Natural killer cell treated with Interleukin-12 subunit alpha and Interleukin-12 subunit beta and Interleukin-15 and Interleukin-18, amount 100 ng/mL, for 72 hours (primary cell): ENCODE measurements around the gene CTSA. TPM values are rescaled to one million over a fixed set of nuclear protein-coding genes. Genes with fewer than 3 reads are reported as not detected.

ENCODE experiments used
- ATAC-seq, 2 donors: fragments of 150-1000 bp; cut with Tn5 transposase in 1 of 2; sonication (Bioruptor Pico), chemical (Tn5 transposase) in 1 of 2; 2 replicates each; pipeline ENCODE4 v1.10.0; 2021
- DNase-seq: peaks from one replicate; pipeline ENCODE4 v3.0.0; 2022; ENCODE audit warnings: low spot score
- H3K27ac Mint-ChIP-seq, 2 donors: 1 replicate in 1 of 2; 2 replicates in 1 of 2; pipeline ENCODE4 v1.8.0; 2022; ENCODE audit warnings: mixed read lengths in 2 of 2, mild to moderate bottlenecking in 1 of 2, moderate library complexity in 1 of 2
- H3K27me3 Mint-ChIP-seq, 2 donors: 1 replicate in 1 of 2; 2 replicates in 1 of 2; pipeline ENCODE4 v1.8.0; 2022; ENCODE audit warnings: mixed read lengths in 2 of 2
- H3K36me3 Mint-ChIP-seq: one replicate; pipeline ENCODE4 v1.8.0; 2022; ENCODE audit warnings: mixed read lengths
- H3K4me1 Mint-ChIP-seq, 2 donors: 1 replicate in 1 of 2; 2 replicates in 1 of 2; pipeline ENCODE4 v1.8.0; 2022; ENCODE audit warnings: low read depth in 2 of 2, mixed read lengths in 2 of 2, mild to moderate bottlenecking in 1 of 2
- H3K4me3 Mint-ChIP-seq: one replicate; pipeline ENCODE4 v1.8.0; 2022; ENCODE audit warnings: mixed read lengths
- H3K9me3 Mint-ChIP-seq: 2 replicates; pipeline ENCODE4 v1.8.0; 2022; ENCODE audit warnings: mixed read lengths
- total RNA-seq, 2 donors: library from RNA; stranded (reverse); gene quantifications; one replicate each; pipeline ENCODE4 v1.2.3, GENCODE V29; 2022

The CTSA gene
- total RNA-seq: 10 to 100 TPM; 42.2 to 55.6 TPM

DNA sequence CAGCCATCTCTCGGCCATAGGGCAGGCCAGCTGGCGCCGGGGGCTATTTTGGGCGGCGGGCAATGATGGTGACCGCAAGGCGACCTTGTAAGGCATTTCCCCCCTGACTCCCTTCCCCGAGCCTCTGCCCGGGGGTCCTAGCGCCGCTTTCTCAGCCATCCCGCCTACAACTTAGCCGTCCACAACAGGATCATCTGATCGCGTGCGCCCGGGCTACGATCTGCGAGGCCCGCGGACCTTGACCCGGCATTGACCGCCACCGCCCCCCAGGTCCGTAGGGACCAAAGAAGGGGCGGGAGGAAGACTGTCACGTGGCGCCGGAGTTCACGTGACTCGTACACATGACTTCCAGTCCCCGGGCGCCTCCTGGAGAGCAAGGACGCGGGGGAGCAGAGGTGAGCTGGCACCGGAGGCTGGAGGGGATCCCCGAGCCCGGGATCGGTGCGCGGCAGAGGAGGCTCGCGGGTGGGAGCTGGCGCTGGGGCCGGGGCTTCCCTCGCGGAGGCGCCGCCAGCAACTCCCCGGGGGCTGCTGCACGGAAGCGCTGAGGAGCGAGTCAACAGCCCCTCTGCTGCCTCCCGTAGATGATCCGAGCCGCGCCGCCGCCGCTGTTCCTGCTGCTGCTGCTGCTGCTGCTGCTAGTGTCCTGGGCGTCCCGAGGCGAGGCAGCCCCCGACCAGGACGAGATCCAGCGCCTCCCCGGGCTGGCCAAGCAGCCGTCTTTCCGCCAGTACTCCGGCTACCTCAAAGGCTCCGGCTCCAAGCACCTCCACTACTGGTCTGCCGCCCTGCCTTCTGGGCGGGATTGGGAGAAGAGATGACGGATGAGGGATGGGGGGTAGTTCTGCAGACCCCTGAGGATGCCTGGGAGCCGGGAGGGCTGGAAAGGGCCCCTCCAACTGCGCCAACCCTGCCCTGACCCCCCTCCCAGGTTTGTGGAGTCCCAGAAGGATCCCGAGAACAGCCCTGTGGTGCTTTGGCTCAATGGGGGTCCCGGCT, at the start of gene CTSA, which contains the start of gene NEURL2:
Gene CTSA (plus strand): TSS at position 351 of the 999 bp plus-strand sequence. CDS start 234 bp downstream, at position 585.
Gene NEURL2 (minus strand): TSS at position 224 of the 999 bp plus-strand sequence. CDS start 217 bp downstream, at position 7.
- H3K36me3 Mint-ChIP-seq: no peaks in the 10 kb centered on the region
- H3K27me3 Mint-ChIP-seq: no peaks in the 10 kb centered on the region
- DNase-seq (peak; percentile 87), ATAC-seq (peak; percentile 84 to 88)
- H3K27ac Mint-ChIP-seq: peak within 1 kb of the TSS; percentile 58 to 78
- H3K4me1 Mint-ChIP-seq: peaks cover 11% of the 10 kb centered on the region in 2 donors
- H3K4me3 Mint-ChIP-seq: peak within 1 kb of the TSS; percentile 89
- H3K9me3 Mint-ChIP-seq: no peaks in the 10 kb centered on the region

GRCh38 chr20:45841407-45842129, 49.6 kb upstream of the CTSA start:
- H3K27me3 Mint-ChIP-seq: no peaks in the 10 kb centered on the region
- DNase-seq (no peak), ATAC-seq (no peak)
- peak overlapping the region in 1 of 2 donors; percentile 75 for H3K27ac Mint-ChIP-seq
- peaks cover 5 to 10% of the 10 kb centered on the region in 2 donors for H3K4me1 Mint-ChIP-seq
- peaks cover 5% of the 10 kb centered on the region for H3K36me3 Mint-ChIP-seq
- no peaks in the 10 kb centered on the region for H3K9me3 Mint-ChIP-seq
- H3K4me3 Mint-ChIP-seq: no peak overlapping the region

- Mint-ChIP-seq H3K4me3 (no peak overlapping the region), H3K36me3 (peaks cover 5% of the 10 kb centered on the region), H3K4me1 (peaks cover 5 to 10% of the 10 kb centered on the region in 2 donors), H3K27ac (peak overlapping the region; percentile 37 to 75), H3K27me3 (no peaks in the 10 kb centered on the region), H3K9me3 (no peaks in the 10 kb centered on the region)
- no peak for DNase-seq
- peak; percentile 58 to 70 for ATAC-seq
Observed at GRCh38 chr20:45842169-45842812, 48.8 kb upstream of the CTSA start.

DNA sequence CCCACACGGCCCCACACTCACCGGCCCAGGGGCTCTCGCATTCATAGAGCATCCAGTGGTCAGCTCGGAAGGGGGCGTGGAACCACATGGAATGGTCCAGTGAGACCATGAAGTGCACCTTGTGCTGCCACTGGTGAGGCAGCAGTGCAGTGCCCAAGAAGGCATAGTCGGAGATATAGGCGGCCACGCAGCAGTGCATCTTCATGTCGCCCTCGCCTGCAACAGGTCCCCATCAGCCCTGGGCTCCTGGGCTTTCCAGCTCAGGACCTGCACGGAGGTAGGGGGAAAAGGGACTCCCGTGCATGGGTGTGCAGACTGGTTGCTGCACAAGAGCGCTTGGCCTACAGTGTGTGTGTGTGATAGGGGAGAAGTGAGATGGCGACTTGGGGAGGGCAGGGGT, 47.6 kb upstream of the CTSA start:
- Mint-ChIP-seq H3K27ac (no peak overlapping the region), H3K9me3 (no peaks in the 10 kb centered on the region), H3K27me3 (no peaks in the 10 kb centered on the region), H3K4me3 (no peak overlapping the region), H3K4me1 (peaks cover 5 to 12% of the 10 kb centered on the region in 2 donors), H3K36me3 (peaks cover 5% of the 10 kb centered on the region)
- ATAC-seq (no peak), DNase-seq (no peak)

- H3K27me3 Mint-ChIP-seq: no peaks in the 10 kb centered on the region
- H3K27ac Mint-ChIP-seq: no peak overlapping the region
- no peak overlapping the region for H3K4me3 Mint-ChIP-seq
- DNase-seq (no peak), ATAC-seq (no peak)
- H3K36me3 Mint-ChIP-seq: peaks cover 5% of the 10 kb centered on the region
- peaks cover 5 to 12% of the 10 kb centered on the region in 2 donors for H3K4me1 Mint-ChIP-seq
- no peaks in the 10 kb centered on the region for H3K9me3 Mint-ChIP-seq
Observed at GRCh38 chr20:45845452-45845851, 45.7 kb upstream of the CTSA start.

- ATAC-seq: no peak
- no peak for DNase-seq
- H3K27ac Mint-ChIP-seq: no peak overlapping the region
- H3K27me3 Mint-ChIP-seq: no peaks in the 10 kb centered on the region
- H3K4me3 Mint-ChIP-seq: no peak overlapping the region
- peaks cover 2 to 6% of the 10 kb centered on the region in 2 donors for H3K4me1 Mint-ChIP-seq
- peaks cover 5% of the 10 kb centered on the region for H3K36me3 Mint-ChIP-seq
- H3K9me3 Mint-ChIP-seq: no peaks in the 10 kb centered on the region
Observed at GRCh38 chr20:45848421-45848820, 42.7 kb upstream of the CTSA start.

GRCh38 chr20:45848969-45849582, 42.1 kb upstream of the CTSA start:
- no peak for ATAC-seq
- no peak overlapping the region for H3K27ac Mint-ChIP-seq

DNA sequence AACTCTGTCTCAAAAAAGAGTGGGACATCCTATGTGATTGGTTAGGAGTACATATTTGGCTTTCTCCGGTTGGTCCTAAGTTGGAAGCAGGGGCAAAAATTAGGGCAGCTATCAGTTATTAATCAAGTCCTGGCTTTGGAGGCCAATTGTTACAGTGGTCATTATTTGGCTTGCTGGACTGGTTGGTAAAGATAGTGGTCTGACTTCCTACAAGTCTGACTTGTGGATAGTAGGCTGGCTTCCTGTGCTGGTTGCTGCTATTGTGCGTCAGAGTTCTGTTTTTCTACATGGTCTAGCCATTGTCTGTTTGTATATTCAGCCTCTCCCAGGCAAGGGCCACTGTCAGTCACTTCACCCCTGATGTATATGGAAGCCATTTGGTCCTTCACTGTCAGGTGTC, 40.9 kb upstream of the CTSA start:
- ATAC-seq: no peak
- no peak for DNase-seq
- H3K27ac Mint-ChIP-seq: no peak overlapping the region
- H3K27me3 Mint-ChIP-seq: no peaks in the 10 kb centered on the region
- H3K4me1 Mint-ChIP-seq: peaks cover 5 to 13% of the 10 kb centered on the region in 2 donors
- no peak overlapping the region for H3K4me3 Mint-ChIP-seq
- H3K9me3 Mint-ChIP-seq: no peaks in the 10 kb centered on the region
- no peaks in the 10 kb centered on the region for H3K36me3 Mint-ChIP-seq

More at GRCh38 chr20:45848969-45849582, 42.1 kb upstream of the CTSA start:
- Mint-ChIP-seq H3K27me3 (no peaks in the 10 kb centered on the region), H3K9me3 (no peaks in the 10 kb centered on the region), H3K4me1 (peaks cover 5 to 6% of the 10 kb centered on the region in 2 donors), H3K36me3 (peaks cover 5% of the 10 kb centered on the region), H3K4me3 (no peak overlapping the region)
- DNase-seq: no peak

DNA sequence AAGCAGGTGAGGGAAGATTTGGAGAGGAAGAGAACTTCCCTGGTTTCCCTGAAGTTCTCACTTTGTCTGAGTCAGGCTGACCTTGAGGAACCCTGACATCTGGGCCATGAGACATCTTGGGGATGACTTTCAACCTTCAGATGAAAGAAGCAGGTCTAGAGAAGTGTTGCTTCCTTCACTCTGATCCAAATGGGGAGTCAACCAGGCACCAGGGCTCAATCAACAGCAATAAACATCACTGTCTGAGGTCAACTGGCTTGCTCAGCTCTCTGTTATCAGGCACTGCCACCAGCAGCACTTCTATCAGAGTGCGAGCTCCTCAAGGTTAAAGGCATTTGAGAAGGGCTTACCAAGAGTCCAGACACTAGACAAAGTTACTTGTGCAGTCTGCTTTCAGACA, 40.2 kb upstream of the CTSA start:
- Mint-ChIP-seq H3K27me3 (no peaks in the 10 kb centered on the region), H3K27ac (no peak overlapping the region), H3K36me3 (no peaks in the 10 kb centered on the region), H3K4me1 (peaks cover 5 to 13% of the 10 kb centered on the region in 2 donors), H3K4me3 (no peak overlapping the region), H3K9me3 (no peaks in the 10 kb centered on the region)
- DNase-seq: no peak
- no peak for ATAC-seq

- Mint-ChIP-seq H3K27me3 (no peaks in the 10 kb centered on the region), H3K36me3 (no peaks in the 10 kb centered on the region), H3K4me1 (peaks cover 10 to 13% of the 10 kb centered on the region in 2 donors), H3K27ac (no peak overlapping the region), H3K9me3 (no peaks in the 10 kb centered on the region), H3K4me3 (no peak overlapping the region)
- no peak for DNase-seq
- no peak for ATAC-seq
Observed at GRCh38 chr20:45851501-45851900, 39.6 kb upstream of the CTSA start.

GRCh38 chr20:45852326-45852725, 38.8 kb upstream of the CTSA start:
- H3K9me3 Mint-ChIP-seq: no peaks in the 10 kb centered on the region
- H3K4me1 Mint-ChIP-seq: peaks cover 12 to 13% of the 10 kb centered on the region in 2 donors

GRCh38 chr20:45853484-45853883, 37.7 kb upstream of the CTSA start:
- no peaks in the 10 kb centered on the region for H3K36me3 Mint-ChIP-seq
- H3K9me3 Mint-ChIP-seq: no peaks in the 10 kb centered on the region
- no peak overlapping the region for H3K27ac Mint-ChIP-seq
- H3K4me1 Mint-ChIP-seq: peaks cover 19 to 23% of the 10 kb centered on the region in 2 donors
- DNase-seq: no peak
- no peaks in the 10 kb centered on the region for H3K27me3 Mint-ChIP-seq
- H3K4me3 Mint-ChIP-seq: no peak overlapping the region
- no peak for ATAC-seq

More at GRCh38 chr20:45852326-45852725, 38.8 kb upstream of the CTSA start:
- H3K27ac Mint-ChIP-seq: no peak overlapping the region
- DNase-seq: no peak
- ATAC-seq: no peak
- no peaks in the 10 kb centered on the region for H3K36me3 Mint-ChIP-seq
- H3K4me3 Mint-ChIP-seq: no peak overlapping the region
- no peaks in the 10 kb centered on the region for H3K27me3 Mint-ChIP-seq
